Epithelial cell of proximal tubule (primary cell): ENCODE measurements around the gene QSOX1. TPM values are rescaled to one million over a fixed set of nuclear protein-coding genes. Genes with fewer than 3 reads are reported as not detected.

ENCODE experiments used
- DNase-seq: peaks from one replicate; pipeline ENCODE4 v3.0.0-alpha.2; 2011; ENCODE audit warnings: low read depth
- H3K4me3 ChIP-seq: 2 replicates; pipeline ENCODE4 v1.5.1; 2011; ENCODE audit warnings: low read depth, mild to moderate bottlenecking, low read length
- CTCF ChIP-seq: conservative IDR thresholded peaks from 2 replicates; pipeline ENCODE4 v1.5.1; 2012; ENCODE audit warnings: low read depth, mild to moderate bottlenecking, low read length
- total RNA-seq: library from RNA; depleted of rRNA; stranded (reverse); fragments of >200 nt; gene quantifications from 2 replicates; pipeline ENCODE4 v1.2.3, GENCODE V29; 2015

QSOX1 gene
- total RNA-seq, 1 donor from 2014 or later = 247 TPM

DNA sequence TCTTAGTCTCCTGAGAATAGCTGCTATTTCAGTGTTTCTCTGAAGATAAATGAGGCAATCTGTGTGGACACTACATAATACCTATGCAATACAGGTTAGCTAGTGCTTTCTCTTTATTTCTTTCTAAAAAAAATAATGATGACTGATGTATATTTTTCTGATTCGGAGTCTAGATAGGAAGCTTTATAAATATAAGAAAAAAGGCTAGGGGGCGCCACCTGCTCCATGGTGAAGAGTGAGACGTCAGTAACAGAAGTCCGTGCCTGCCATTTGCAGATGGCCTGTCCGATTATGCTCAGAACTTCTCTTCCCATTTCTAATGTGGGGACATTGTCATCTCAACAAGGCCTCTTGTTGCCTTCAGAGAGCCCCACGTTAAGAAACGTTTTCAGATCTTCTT lies 26.4 kb downstream of the QSOX1 start:
- TF ChIP-seq CTCF = peak; percentile 56
- no peak for DNase-seq
- H3K4me3 ChIP-seq = no peak overlapping the region

- no peak for TF ChIP-seq CTCF
- DNase-seq = no peak
- H3K4me3 ChIP-seq = no peak overlapping the region
These were observed 27.4 kb downstream of the QSOX1 start for GRCh38 chr1:180181996-180182642.

GRCh38 chr1:180182643-180183311 lies 28.1 kb downstream of the QSOX1 start:
- no peak overlapping the region for H3K4me3 ChIP-seq
- DNase-seq = no peak
- no peak for TF ChIP-seq CTCF

DNA sequence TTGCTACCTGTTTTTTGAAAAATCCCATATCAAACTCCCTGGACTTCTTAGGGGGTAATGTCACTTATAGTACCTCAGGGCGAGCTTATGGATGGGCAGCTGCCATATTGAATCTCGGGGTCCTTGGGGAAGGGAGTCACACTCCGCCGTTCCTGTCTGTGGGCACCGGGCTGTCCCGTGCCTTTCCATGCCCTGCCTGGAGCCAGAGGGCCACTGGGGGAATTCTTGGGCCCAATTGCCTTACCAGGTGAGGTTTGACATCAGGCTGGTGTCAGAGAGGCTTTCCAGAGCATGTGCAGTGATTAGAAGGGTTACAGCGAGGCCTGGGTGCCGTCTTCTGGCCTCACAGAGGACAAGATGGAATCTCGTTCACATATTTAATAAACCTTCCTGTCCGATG lies 28.8 kb downstream of the QSOX1 start:
- no peak overlapping the region for H3K4me3 ChIP-seq
- DNase-seq = no peak
- no peak for TF ChIP-seq CTCF

GRCh38 chr1:180184041-180184440 lies 29.4 kb downstream of the QSOX1 start:
- TF ChIP-seq CTCF = no peak
- no peak for DNase-seq

GRCh38 chr1:180185281-180185680 lies 30.6 kb downstream of the QSOX1 start:
- DNase-seq = no peak
- H3K4me3 ChIP-seq = no peak overlapping the region
- no peak for TF ChIP-seq CTCF

More at GRCh38 chr1:180184041-180184440, 29.4 kb downstream of the QSOX1 start:
- H3K4me3 ChIP-seq = no peak overlapping the region

- H3K4me3 ChIP-seq = no peak overlapping the region
- no peak for TF ChIP-seq CTCF
- DNase-seq = no peak
These were observed 31.4 kb downstream of the QSOX1 start for GRCh38 chr1:180185971-180186645.
